GM12878 (cell line): ENCODE results near the gene RPUSD3. TPM values are rescaled to one million over a fixed set of nuclear protein-coding genes. Genes with fewer than 3 reads are reported as not detected.

Experiments used
- ATAC-seq: fragments of 200-7000 bp; cut with Tn5 transposase; 3 replicates; pipeline ENCODE4 v1.9.1; 2020; ENCODE audit warnings: mild to moderate bottlenecking, moderate library complexity
- BruUV-seq: library from RNA; stranded (reverse); fragments of 400-500 nt; replicated peaks from 2 replicates; lab custom pipeline; 2021; lab: Mats Ljungman, UMichigan
- CTCF ChIA-PET: fragments of 300-600 bp; sonication (Branson Sonifier 250); formaldehyde crosslinking; extraction: SDS; loops from one replicate; lab custom pipeline; 2021; ENCODE audit warnings: inconsistent platforms; lab: Yijun Ruan, JAX
- POLR2A ChIA-PET: fragments of 350-600 bp; formaldehyde crosslinking; extraction: SDS; loops from one replicate; lab custom pipeline; 2021; ENCODE audit warnings: inconsistent platforms; lab: Charles Lee
- RAD21 ChIA-PET: fragments of 300-600 bp; sonication (Branson Sonifier 250); formaldehyde crosslinking; loops from one replicate; lab custom pipeline; 2023; ENCODE audit warnings: antibody characterized with exemption; ENCODE audit not compliant: unreplicated experiment; lab: Charles Lee
- SMC1A ChIA-PET: fragments of 300-600 bp; sonication (Branson Sonifier 250); formaldehyde crosslinking; loops from one replicate; lab custom pipeline; 2023; ENCODE audit not compliant: unreplicated experiment, uncharacterized antibody; lab: Charles Lee
- DNase-seq: peaks from one replicate; pipeline ENCODE4 v3.0.0-alpha.2; 2011; ENCODE audit warnings: low read depth, low spot score
- FAIRE-seq: peaks from 3 replicates; lab custom pipeline; 2011; peaks lifted over from hg19 to GRCh38; lab: Jason Lieb, UNC
- H2AFZ ChIP-seq: 2 replicates; pipeline ENCODE4 v1.6.0; 2011; ENCODE audit warnings: low read depth, low read length, control low read depth; ENCODE audit not compliant: control insufficient read depth
- H3K27ac ChIP-seq: 2 replicates; pipeline ENCODE4 v1.5.1; 2011; ENCODE audit warnings: control low read depth; ENCODE audit not compliant: control insufficient read depth, insufficient read depth
- H3K27me3 ChIP-seq, 2 experiments: replicated peaks in 1 of 2; 2 replicates each; pipeline versions ENCODE4 v1.6.0 to v1.6.1; 2011; ENCODE audit warnings: low read length in 1 of 2; ENCODE audit not compliant: control insufficient read depth in 2 of 2, insufficient read depth in 2 of 2
- H3K36me3 ChIP-seq, 2 experiments: 2 replicates each; pipeline ENCODE4 v1.5.1; 2011; ENCODE audit warnings: low read length in 1 of 2; ENCODE audit not compliant: control insufficient read depth in 2 of 2, insufficient read depth in 2 of 2
- H3K4me1 ChIP-seq: 2 replicates; pipeline ENCODE4 v1.6.1; 2011; ENCODE audit warnings: mild to moderate bottlenecking, low read length, moderate library complexity, mixed read lengths; ENCODE audit not compliant: control insufficient read depth, insufficient read depth
- H3K4me2 ChIP-seq: 2 replicates; pipeline ENCODE4 v1.6.0; 2011; ENCODE audit warnings: control low read depth; ENCODE audit not compliant: control insufficient read depth, insufficient read depth
- H3K4me3 ChIP-seq: fragments of 200-600 bp; sonication (generic); 2 replicates; pipeline ENCODE4 v1.5.1; 2016
- H3K79me2 ChIP-seq: 2 replicates; pipeline ENCODE4 v1.6.0; 2011; ENCODE audit warnings: low read length; ENCODE audit not compliant: control insufficient read depth, insufficient read depth
- H3K9ac ChIP-seq: 2 replicates; pipeline ENCODE4 v1.8.0; 2011; ENCODE audit warnings: low read length, control low read depth, mixed read lengths; ENCODE audit not compliant: control insufficient read depth, insufficient read depth
- H3K9me3 ChIP-seq: replicated peaks from 3 replicates; pipeline ENCODE4 v1.5.1; 2011; ENCODE audit warnings: mild to moderate bottlenecking, low read length; ENCODE audit not compliant: control insufficient read depth, insufficient read depth
- H4K20me1 ChIP-seq: 2 replicates; pipeline ENCODE4 v1.6.0; 2011; ENCODE audit not compliant: control insufficient read depth, insufficient read depth
- CHD1 ChIP-seq: IDR thresholded peaks from 2 replicates; pipeline ENCODE4 v1.6.1; 2012; ENCODE audit warnings: low read depth, low read length, improper control_type of control experiment
- FOS ChIP-seq: IDR thresholded peaks from 3 replicates; pipeline ENCODE4 v1.6.1; 2011; ENCODE audit warnings: borderline replicate concordance; ENCODE audit not compliant: insufficient read length; ENCODE audit errors: extremely low read depth
- LARP7 ChIP-seq: fragments of 450-650 bp; IDR thresholded peaks from 2 replicates; pipeline ENCODE4 v1.6.1; 2017; ENCODE audit warnings: mild to moderate bottlenecking
- MEF2B ChIP-seq: fragments of 450-650 bp; IDR thresholded peaks from 2 replicates; pipeline ENCODE4 v1.6.1; 2018; ENCODE audit warnings: mild to moderate bottlenecking, moderate library complexity; ENCODE audit not compliant: partially characterized antibody, poor library complexity, severe bottlenecking
- MTA2 ChIP-seq: fragments of 450-650 bp; IDR thresholded peaks from 2 replicates; pipeline ENCODE4 v1.6.1; 2016; ENCODE audit warnings: low read depth, mild to moderate bottlenecking, moderate library complexity
- POLR2AphosphoS5 ChIP-seq: IDR thresholded peaks from 2 replicates; pipeline ENCODE4 v1.6.1; 2011; ENCODE audit warnings: mild to moderate bottlenecking, low read length, inconsistent platforms
- RAD51 ChIP-seq: fragments of 450-650 bp; IDR thresholded peaks from 2 replicates; pipeline ENCODE4 v1.6.1; 2016; ENCODE audit warnings: moderate library complexity, mild to moderate bottlenecking, inconsistent platforms
- SRF ChIP-seq, 2 experiments: IDR thresholded peaks; 2 replicates each; pipeline ENCODE4 v1.6.1; 2011; ENCODE audit warnings: low read depth in 2 of 2, low read length in 2 of 2, mild to moderate bottlenecking in 1 of 2, moderate library complexity in 1 of 2
- SUPT20H ChIP-seq: IDR thresholded peaks from 2 replicates; pipeline ENCODE4 v1.6.1; 2011; ENCODE audit warnings: low read depth, mild to moderate bottlenecking, low read length, moderate library complexity, borderline replicate concordance; ENCODE audit not compliant: control insufficient read depth
- SUZ12 ChIP-seq: fragments of 200-600 bp; sonication (generic); IDR thresholded peaks from one replicate; pipeline ENCODE4 v1.6.1; 2018; ENCODE audit warnings: antibody characterized with exemption, mild to moderate bottlenecking; ENCODE audit not compliant: unreplicated experiment
- ZBTB4 ChIP-seq: fragments of 450-650 bp; formaldehyde crosslinking; IDR thresholded peaks from 2 replicates; pipeline ENCODE4 v1.4.0; 2022; ENCODE audit warnings: mild to moderate bottlenecking, moderate library complexity
- WGBS: methylation state at CpG from one replicate; pipeline ENCODE4 v1.1.6; 2016; ENCODE audit warnings: low lambda C conversion rate; ENCODE audit not compliant: insufficient replicate concordance, insufficient coverage; ENCODE audit errors: missing lambda C conversion rate; 5-methylcytosine and 5-hydroxymethylcytosine counted together
- in situ Hi-C: fragments of 300-500 bp; cut with MboI; formaldehyde crosslinking; loops from 9 replicates; pipeline ENCODE4 v1.14.3; 2018; ENCODE audit warnings: mixed read lengths
- intact Hi-C: fragments of 100-400 bp; cut with micrococcal nuclease; formaldehyde crosslinking; loops from one replicate; pipeline ENCODE4 v1.14.2; 2022; ENCODE audit not compliant: unreplicated experiment
- polyA plus RNA-seq, 11 experiments: library from polyadenylated mRNA; depleted of rRNA in 4 of 11; unstranded in 6 of 11; stranded (reverse) in 5 of 11; fragments of >200 nt; fragmentation: Nextera tagmentation in 4 of 11; fragmentation: Illumina TruSeq in 1 of 11; extraction: Ambion mirVana in 4 of 11; extraction: Trizol in 1 of 11; gene quantifications; 1 replicate in 1 of 11; 2 replicates in 10 of 11; pipeline versions ENCODE4 v1.2.1 to v1.2.3, GENCODE V29; 2011 to 2016; ENCODE audit warnings: inconsistent platforms in 2 of 11, missing spikeins in 2 of 11, low read depth in 1 of 11
- total RNA-seq, 4 experiments: library from RNA; depleted of rRNA in 3 of 4; stranded (reverse); fragments of >200 nt in 3 of 4; fragmentation: Illumina TruSeq in 1 of 4; extraction: Trizol in 1 of 4; gene quantifications; 2 replicates each; pipeline versions ENCODE4 v1.2.1 to v1.2.3, GENCODE V29; 2013 to 2021

RPUSD3 gene
- total and polyA plus RNA-seq, 10 of the 15 experiments (the other 5 are each of a cell fraction or from before 2014, with no cell fraction given) = 6.4 to 72.9 (median 41.8) TPM

- no peak for TF ChIP-seq SUZ12
- TF ChIP-seq LARP7 = no peak
- no peak for TF ChIP-seq SUPT20H
- TF ChIP-seq MTA2 = no peak
- no peak for TF ChIP-seq POLR2AphosphoS5
- TF ChIP-seq, all 136 proteins: peak for 0
These were observed 19.4 kb upstream of the RPUSD3 start (continued) for GRCh38 chr3:9863058-9863772.

- RAD21 ChIA-PET = no interaction called here
These were observed 18.7 kb upstream of the RPUSD3 start for GRCh38 chr3:9862391-9863057.

More at GRCh38 chr3:9862391-9863057, 18.7 kb upstream of the RPUSD3 start:
- CTCF ChIA-PET = no interaction called here
- Histone ChIP-seq H3K9me3 (no peaks in the 10 kb centered on the region), H3K4me2 (no peak overlapping the region), H4K20me1 (no peaks in the 10 kb centered on the region), H3K9ac (no peak overlapping the region), H3K4me3 (no peak overlapping the region), H3K79me2 (no peaks in the 10 kb centered on the region), H3K27ac (no peak overlapping the region), H2AFZ (no peak overlapping the region), H3K4me1 (no peaks in the 10 kb centered on the region), H3K36me3 (no peaks in the 10 kb centered on the region), H3K27me3 (peaks cover 2 to 3% of the 10 kb centered on the region in 2 experiments; a peak in 2 of 4 replicates)
- FAIRE-seq (no peak), DNase-seq (no peak), ATAC-seq (peak; percentile 84)
- intact Hi-C loops = no loop called here
- POLR2A ChIA-PET = no interaction called here
- in situ Hi-C loops = no loop called here
- SMC1A ChIA-PET = no interaction called here
- BruUV-seq = no TSS peak
- no peak for TF ChIP-seq ZBTB4 (CRISPR knock-in tag)
- TF ChIP-seq RAD51 = no peak
- TF ChIP-seq CHD1 = no peak
- no peak for TF ChIP-seq SRF (IDR thresholded peaks at IDR 0.05; ENCODE audit: low read depth in 2 of 2, low read length in 2 of 2)
- no peak for TF ChIP-seq FOS
- TF ChIP-seq POLR2AphosphoS5 = no peak
- no peak for TF ChIP-seq MEF2B
- 22% methylated on average over 38 of the region's 45 CpGs for WGBS
